Osteoblast (primary cell): ENCODE results near the gene SYT17. TPM values are rescaled to one million over a fixed set of nuclear protein-coding genes. Genes with fewer than 3 reads are reported as not detected.

ENCODE experiments used
- DNase-seq: peaks from one replicate; pipeline ENCODE4 v3.0.0; 2011; ENCODE audit warnings: low spot score, mixed read lengths; ENCODE audit not compliant: insufficient read length; ENCODE audit errors: missing footprints
- H2AFZ ChIP-seq: 2 replicates; pipeline ENCODE4 v1.6.0; 2011; ENCODE audit warnings: mild to moderate bottlenecking, low read length
- H3K27ac ChIP-seq: 2 replicates; pipeline ENCODE4 v1.5.1; 2011; ENCODE audit warnings: mild to moderate bottlenecking, low read depth, low read length, moderate library complexity
- H3K27me3 ChIP-seq: 2 replicates; pipeline ENCODE4 v1.6.0; 2012; ENCODE audit warnings: mild to moderate bottlenecking, control low read depth, inconsistent platforms, low read length, moderate library complexity; ENCODE audit not compliant: insufficient read depth
- H3K36me3 ChIP-seq: 2 replicates; pipeline ENCODE4 v1.5.1; 2011; ENCODE audit warnings: mild to moderate bottlenecking, low read length, control low read depth, moderate library complexity; ENCODE audit not compliant: insufficient read depth
- H3K4me1 ChIP-seq: 2 replicates; pipeline ENCODE4 v1.5.1; 2011; ENCODE audit warnings: mild to moderate bottlenecking, low read length, control low read depth, moderate library complexity; ENCODE audit not compliant: insufficient read depth
- H3K4me2 ChIP-seq: 2 replicates; pipeline ENCODE4 v1.6.0; 2011; ENCODE audit warnings: mild to moderate bottlenecking, low read length; ENCODE audit not compliant: insufficient read depth
- H3K4me3 ChIP-seq: fragments of 200-600 bp; sonication (generic); 3 replicates; pipeline ENCODE4 v1.5.1; 2012; ENCODE audit warnings: mild to moderate bottlenecking, low read length, inconsistent platforms; ENCODE audit not compliant: insufficient read depth
- H3K79me2 ChIP-seq: 2 replicates; pipeline ENCODE4 v1.6.0; 2012; ENCODE audit warnings: mild to moderate bottlenecking, low read length, control low read depth, inconsistent platforms; ENCODE audit not compliant: insufficient read depth
- H3K9me3 ChIP-seq: 2 replicates; pipeline ENCODE4 v1.5.1; 2011; ENCODE audit warnings: low read depth, low read length, control low read depth
- H4K20me1 ChIP-seq: 2 replicates; pipeline ENCODE4 v1.6.0; 2012; ENCODE audit warnings: mild to moderate bottlenecking, low read length, control low read depth; ENCODE audit not compliant: insufficient read depth
- total RNA-seq: library from RNA; depleted of rRNA; stranded (reverse); fragments of >200 nt; gene quantifications from 2 replicates; pipeline ENCODE4 v1.2.3, GENCODE V29; 2012
- TF ChIP-seq, protein P1 (sequence below): IDR thresholded peaks from 2 replicates; pipeline ENCODE4 v1.5.1; 2011; ENCODE audit warnings: mild to moderate bottlenecking, low read depth, low read length, moderate library complexity; ENCODE audit errors: extremely low read depth

SYT17 gene
- total RNA-seq, 1 donor, result under 0.01 TPM

DNA sequence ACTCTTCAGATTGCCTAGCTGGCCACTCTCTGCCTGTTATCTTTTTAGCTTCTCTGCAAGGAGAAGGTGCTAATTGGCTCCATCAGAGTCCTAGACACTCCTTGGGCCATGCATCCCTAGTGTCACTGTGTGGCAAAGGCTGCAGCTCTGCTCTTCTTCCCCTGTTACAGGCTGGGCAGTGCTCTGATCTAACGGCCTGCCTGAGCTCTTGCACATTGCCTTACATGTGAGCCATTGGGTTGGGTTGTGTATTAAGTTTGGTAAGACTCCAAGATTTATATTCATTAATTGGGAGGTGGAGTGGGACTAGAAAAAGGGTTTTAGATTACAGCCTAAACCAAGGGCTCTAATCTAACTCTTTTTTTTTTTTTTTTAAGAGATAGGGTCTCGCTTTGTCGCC, 23.0 kb upstream of the SYT17 start:
- no peak overlapping the region for H2AFZ ChIP-seq
- DNase-seq, result no peak
- H3K4me3 ChIP-seq, result no peak overlapping the region
- H3K4me1 ChIP-seq, result no peaks in the 10 kb centered on the region
- H3K36me3 ChIP-seq, result no peaks in the 10 kb centered on the region
- no peaks in the 10 kb centered on the region for H4K20me1 ChIP-seq
- H3K79me2 ChIP-seq, result no peaks in the 10 kb centered on the region
- TF ChIP-seq, protein P1, sequence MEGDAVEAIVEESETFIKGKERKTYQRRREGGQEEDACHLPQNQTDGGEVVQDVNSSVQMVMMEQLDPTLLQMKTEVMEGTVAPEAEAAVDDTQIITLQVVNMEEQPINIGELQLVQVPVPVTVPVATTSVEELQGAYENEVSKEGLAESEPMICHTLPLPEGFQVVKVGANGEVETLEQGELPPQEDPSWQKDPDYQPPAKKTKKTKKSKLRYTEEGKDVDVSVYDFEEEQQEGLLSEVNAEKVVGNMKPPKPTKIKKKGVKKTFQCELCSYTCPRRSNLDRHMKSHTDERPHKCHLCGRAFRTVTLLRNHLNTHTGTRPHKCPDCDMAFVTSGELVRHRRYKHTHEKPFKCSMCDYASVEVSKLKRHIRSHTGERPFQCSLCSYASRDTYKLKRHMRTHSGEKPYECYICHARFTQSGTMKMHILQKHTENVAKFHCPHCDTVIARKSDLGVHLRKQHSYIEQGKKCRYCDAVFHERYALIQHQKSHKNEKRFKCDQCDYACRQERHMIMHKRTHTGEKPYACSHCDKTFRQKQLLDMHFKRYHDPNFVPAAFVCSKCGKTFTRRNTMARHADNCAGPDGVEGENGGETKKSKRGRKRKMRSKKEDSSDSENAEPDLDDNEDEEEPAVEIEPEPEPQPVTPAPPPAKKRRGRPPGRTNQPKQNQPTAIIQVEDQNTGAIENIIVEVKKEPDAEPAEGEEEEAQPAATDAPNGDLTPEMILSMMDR, result no peak
- no peak overlapping the region for H3K4me2 ChIP-seq
- H3K9me3 ChIP-seq, result no peaks in the 10 kb centered on the region
- H3K27me3 ChIP-seq, result peaks cover 9% of the 10 kb centered on the region
- H3K27ac ChIP-seq, result no peak overlapping the region

DNA sequence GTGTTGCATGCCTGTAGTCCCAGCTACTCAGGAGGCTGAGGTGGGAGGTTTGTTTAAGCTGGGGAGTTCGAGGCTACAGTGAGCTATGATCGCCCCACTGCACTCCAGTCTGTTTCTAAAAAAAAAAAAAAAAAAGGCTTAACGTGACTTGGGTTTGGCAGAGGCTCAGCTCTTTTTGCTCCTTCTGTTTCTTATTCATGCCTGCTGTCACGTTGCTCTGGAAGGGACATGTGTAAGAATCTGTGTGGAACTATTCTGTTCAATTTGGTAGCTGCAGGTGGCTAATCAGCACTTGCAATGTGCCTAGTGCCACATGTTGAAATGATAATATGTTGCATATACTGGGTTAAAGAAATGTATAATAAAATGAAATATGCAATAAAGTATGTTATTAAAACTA, 20.9 kb upstream of the SYT17 start:
- Histone ChIP-seq H3K4me3 (no peak overlapping the region), H3K27me3 (peaks cover 9% of the 10 kb centered on the region), H3K9me3 (no peaks in the 10 kb centered on the region), H4K20me1 (no peaks in the 10 kb centered on the region), H3K27ac (no peak overlapping the region), H3K79me2 (no peaks in the 10 kb centered on the region), H2AFZ (no peak overlapping the region), H3K36me3 (no peaks in the 10 kb centered on the region), H3K4me2 (no peak overlapping the region), H3K4me1 (no peaks in the 10 kb centered on the region)
- no peak for DNase-seq
- TF ChIP-seq, protein P1, result no peak

DNA sequence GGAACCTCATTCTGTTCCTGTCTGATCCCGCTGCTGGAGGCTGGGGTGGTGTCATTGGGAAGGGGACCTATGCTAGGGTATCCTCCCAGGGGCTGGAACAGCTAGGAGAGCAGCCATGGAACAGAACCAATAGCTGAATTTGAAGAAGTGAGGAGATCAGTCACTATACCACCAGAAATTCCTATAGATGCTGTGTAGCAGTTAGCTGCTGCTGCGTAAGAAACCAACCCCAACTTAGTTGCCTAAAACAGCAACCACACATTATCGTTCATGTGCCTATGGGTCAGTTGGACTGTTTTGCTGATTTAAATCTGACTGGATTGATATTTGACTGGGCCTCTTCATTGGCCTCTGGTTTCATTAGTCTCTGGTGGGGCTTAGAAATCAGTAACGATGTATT, 20.4 kb upstream of the SYT17 start:
- no peaks in the 10 kb centered on the region for H4K20me1 ChIP-seq
- no peaks in the 10 kb centered on the region for H3K9me3 ChIP-seq
- TF ChIP-seq, protein P1, result no peak
- no peaks in the 10 kb centered on the region for H3K4me1 ChIP-seq
- no peak overlapping the region for H3K27ac ChIP-seq
- no peak overlapping the region for H2AFZ ChIP-seq
- no peaks in the 10 kb centered on the region for H3K79me2 ChIP-seq
- H3K4me2 ChIP-seq, result no peak overlapping the region
- H3K27me3 ChIP-seq, result peaks cover 9% of the 10 kb centered on the region
- DNase-seq, result no peak
- no peaks in the 10 kb centered on the region for H3K36me3 ChIP-seq
- H3K4me3 ChIP-seq, result no peak overlapping the region

DNA sequence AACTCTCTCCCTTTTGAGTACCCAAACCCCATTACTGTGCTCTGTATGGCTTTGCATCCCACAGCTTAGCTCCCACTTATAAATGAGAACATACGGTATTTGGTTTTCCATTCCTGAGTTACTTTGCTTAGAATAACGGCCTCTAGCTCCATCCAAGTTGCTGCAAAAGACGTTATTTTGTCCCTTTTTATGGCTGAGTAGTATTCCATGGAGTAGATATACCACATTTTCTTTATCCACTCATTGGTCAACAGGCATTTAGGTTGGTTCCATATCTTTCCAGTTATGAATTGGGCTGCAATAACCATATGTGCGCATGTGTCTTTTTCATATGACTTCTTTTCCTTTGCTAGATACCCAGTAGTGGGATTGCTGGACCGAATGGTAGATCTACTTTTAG, 19.9 kb upstream of the SYT17 start:
- H4K20me1 ChIP-seq, result no peaks in the 10 kb centered on the region
- no peak for DNase-seq
- no peak overlapping the region for H3K4me3 ChIP-seq
- no peaks in the 10 kb centered on the region for H3K79me2 ChIP-seq
- no peaks in the 10 kb centered on the region for H3K36me3 ChIP-seq
- TF ChIP-seq, protein P1, result no peak
- no peak overlapping the region for H3K27ac ChIP-seq
- no peak overlapping the region for H3K4me2 ChIP-seq
- H3K9me3 ChIP-seq, result no peaks in the 10 kb centered on the region
- H3K27me3 ChIP-seq, result peaks cover 9% of the 10 kb centered on the region
- H3K4me1 ChIP-seq, result no peaks in the 10 kb centered on the region
- no peak overlapping the region for H2AFZ ChIP-seq
